Tibial nerve (tissue), 4 donors: Measurements from ENCODE around the gene GABPA. TPM values are rescaled to one million over a fixed set of nuclear protein-coding genes. Genes with fewer than 3 reads are reported as not detected.
"Not testable (repeated sequence)": the region's sequence is repeated elsewhere in the genome, so short reads cannot be mapped to it uniquely, and the experiment has no call there.

Experiments
- DNase-seq, 2 donors: peaks; one replicate each; pipeline ENCODE4 v3.0.0-alpha.2; 2019; ENCODE audit warnings: low spot score in 2 of 2
- H3K27ac ChIP-seq, 4 donors: fragments of 200-600 bp; sonication (generic) in 3 of 4; one replicate each; pipeline ENCODE4 v1.5.1; 2017 to 2019; ENCODE audit warnings: mild to moderate bottlenecking in 1 of 4
- H3K27me3 ChIP-seq, 2 donors: fragments of 200-600 bp; sonication (generic) in 1 of 2; one replicate each; pipeline versions ENCODE4 v1.5.1 to v1.6.0; 2017 to 2019
- H3K36me3 ChIP-seq, 3 donors: fragments of 200-600 bp; sonication (generic); one replicate each; pipeline ENCODE4 v1.5.1; 2018 to 2019
- H3K4me1 ChIP-seq, 4 donors: fragments of 200-600 bp; sonication (generic) in 3 of 4; one replicate each; pipeline ENCODE4 v1.5.1; 2017 to 2019
- H3K4me3 ChIP-seq, 4 donors: fragments of 200-600 bp; sonication (generic) in 3 of 4; one replicate each; pipeline ENCODE4 v1.5.1; 2017 to 2019; ENCODE audit warnings: mild to moderate bottlenecking in 1 of 4, moderate library complexity in 1 of 4
- H3K9me3 ChIP-seq, 4 donors: fragments of 200-600 bp; sonication (generic) in 3 of 4; one replicate each; pipeline ENCODE4 v1.5.1; 2017 to 2019
- EP300 ChIP-seq, 2 donors: sonication (generic); formaldehyde crosslinking; IDR thresholded peaks; one replicate each; pipeline ENCODE4 v1.6.1; 2017; ENCODE audit warnings: antibody characterized with exemption in 2 of 2, mild to moderate bottlenecking in 1 of 2
- POLR2A ChIP-seq, 2 donors: fragments of 450-650 bp; IDR thresholded peaks; one replicate each; pipeline ENCODE4 v1.6.1; 2017; ENCODE audit warnings: antibody characterized with exemption in 2 of 2, mild to moderate bottlenecking in 2 of 2, moderate library complexity in 2 of 2
- WGBS, 2 donors: methylation state at CpG; one replicate each; pipeline ENCODE4 v1.1.5; 2018; 5-methylcytosine and 5-hydroxymethylcytosine counted together
- total RNA-seq, 4 donors: library from RNA; depleted of rRNA; stranded (reverse); fragments of >200 nt; gene quantifications; one replicate each; pipeline ENCODE4 v1.1.0, GENCODE V29; 2016
- TF ChIP-seq, protein P1 (sequence below), 5 experiments: fragments of 200-600 bp in 3 of 5; fragments of 450-650 bp in 2 of 5; sonication (generic) in 3 of 5; IDR thresholded peaks; one replicate each; pipeline ENCODE4 v1.5.1; 2016 to 2019; ENCODE audit warnings: antibody characterized with exemption in 5 of 5, mild to moderate bottlenecking in 3 of 5, moderate library complexity in 2 of 5

Gene GABPA
- total RNA-seq, 4 donors from 2014 or later: 17.4 to 24.3 (median 19.9) TPM

GRCh38 chr21:25700741-25701140 is 34.0 kb upstream of the GABPA start:
- no peak for DNase-seq
- Histone ChIP-seq H3K4me3 (no peak overlapping the region), H3K36me3 (peaks cover 0 to 13% (median 0%) of the 10 kb centered on the region in 3 donors), H3K4me1 (no peaks in the 10 kb centered on the region), H3K27ac (no peak overlapping the region), H3K27me3 (no peaks in the 10 kb centered on the region), H3K9me3 (no peaks in the 10 kb centered on the region)
- no peak for TF ChIP-seq EP300 (IDR thresholded peaks at IDR 0.05)
- TF ChIP-seq, protein P1, sequence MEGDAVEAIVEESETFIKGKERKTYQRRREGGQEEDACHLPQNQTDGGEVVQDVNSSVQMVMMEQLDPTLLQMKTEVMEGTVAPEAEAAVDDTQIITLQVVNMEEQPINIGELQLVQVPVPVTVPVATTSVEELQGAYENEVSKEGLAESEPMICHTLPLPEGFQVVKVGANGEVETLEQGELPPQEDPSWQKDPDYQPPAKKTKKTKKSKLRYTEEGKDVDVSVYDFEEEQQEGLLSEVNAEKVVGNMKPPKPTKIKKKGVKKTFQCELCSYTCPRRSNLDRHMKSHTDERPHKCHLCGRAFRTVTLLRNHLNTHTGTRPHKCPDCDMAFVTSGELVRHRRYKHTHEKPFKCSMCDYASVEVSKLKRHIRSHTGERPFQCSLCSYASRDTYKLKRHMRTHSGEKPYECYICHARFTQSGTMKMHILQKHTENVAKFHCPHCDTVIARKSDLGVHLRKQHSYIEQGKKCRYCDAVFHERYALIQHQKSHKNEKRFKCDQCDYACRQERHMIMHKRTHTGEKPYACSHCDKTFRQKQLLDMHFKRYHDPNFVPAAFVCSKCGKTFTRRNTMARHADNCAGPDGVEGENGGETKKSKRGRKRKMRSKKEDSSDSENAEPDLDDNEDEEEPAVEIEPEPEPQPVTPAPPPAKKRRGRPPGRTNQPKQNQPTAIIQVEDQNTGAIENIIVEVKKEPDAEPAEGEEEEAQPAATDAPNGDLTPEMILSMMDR (IDR thresholded peaks at IDR 0.05): no peak
- no peak for TF ChIP-seq POLR2A (IDR thresholded peaks at IDR 0.05)
- 94 to 100% methylated on average over 1 of the region's 1 CpG for WGBS, 2 donors

GRCh38 chr21:25701529-25701928 is 33.2 kb upstream of the GABPA start:
- H3K36me3 ChIP-seq: peaks cover 0 to 15% (median 0%) of the 10 kb centered on the region in 3 donors

GRCh38 chr21:25708467-25709065 is 26.2 kb upstream of the GABPA start:
- Histone ChIP-seq H3K36me3 (peaks cover 0 to 23% (median 0%) of the 10 kb centered on the region in 3 donors), H3K9me3 (no peaks in the 10 kb centered on the region), H3K4me3 (no peak overlapping the region), H3K27me3 (no peaks in the 10 kb centered on the region), H3K4me1 (no peaks in the 10 kb centered on the region), H3K27ac (no peak overlapping the region)
- TF ChIP-seq EP300 (IDR thresholded peaks at IDR 0.05) (no peak), POLR2A (IDR thresholded peaks at IDR 0.05) (no peak)
- TF ChIP-seq, protein P1 (IDR thresholded peaks at IDR 0.05): peak; percentile 67 to 83 (median 71)
- peak; percentile 16 to 79 for DNase-seq
- WGBS, 2 donors: 53 to 60% methylated on average over 7 of the region's 7 CpGs

More at GRCh38 chr21:25701529-25701928, 33.2 kb upstream of the GABPA start:
- H3K4me3 ChIP-seq: no peak overlapping the region
- H3K4me1 ChIP-seq: no peaks in the 10 kb centered on the region
- H3K27ac ChIP-seq: peak overlapping the region in 1 of 4 donors; percentile 23
- TF ChIP-seq POLR2A (IDR thresholded peaks at IDR 0.05): no peak
- TF ChIP-seq, protein P1 (IDR thresholded peaks at IDR 0.05): no peak
- TF ChIP-seq EP300 (IDR thresholded peaks at IDR 0.05): no peak
- WGBS, 2 donors: 55% methylated on average over 4 of the region's 4 CpGs
- no peaks in the 10 kb centered on the region for H3K27me3 ChIP-seq
- H3K9me3 ChIP-seq: no peaks in the 10 kb centered on the region
- no peak for DNase-seq

DNA sequence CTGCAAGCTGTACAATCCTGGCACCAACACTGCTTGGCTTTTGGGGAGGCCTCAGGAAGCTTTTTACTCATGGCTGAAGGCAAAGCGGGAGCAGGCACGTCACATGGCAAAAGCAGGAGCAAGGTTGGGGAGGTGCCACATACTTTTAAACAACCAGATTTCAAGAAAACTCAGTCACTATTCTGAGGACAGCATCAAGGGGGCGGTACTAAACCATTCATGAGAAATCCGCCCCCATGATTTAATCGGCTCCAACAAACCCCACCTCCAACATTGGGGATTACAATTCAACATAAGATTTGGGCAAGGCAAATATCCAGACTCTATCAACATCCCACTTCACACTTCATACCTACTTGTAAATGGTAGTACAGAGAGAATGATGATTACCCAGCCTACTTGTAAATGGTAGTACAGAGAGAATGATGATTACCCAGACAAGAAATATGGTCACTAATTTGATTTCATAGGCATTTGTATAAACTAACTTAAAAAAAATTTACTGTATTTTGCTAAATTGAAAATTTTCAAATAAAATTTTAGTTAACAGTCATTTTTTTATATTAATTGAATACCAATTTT is 25.0 kb upstream of the GABPA start:
- Histone ChIP-seq H3K27me3 (no peaks in the 10 kb centered on the region), H3K4me1 (no peaks in the 10 kb centered on the region), H3K4me3 (no peak overlapping the region), H3K9me3 (no peaks in the 10 kb centered on the region), H3K36me3 (peaks cover 0 to 34% (median 0%) of the 10 kb centered on the region in 3 donors), H3K27ac (no peak overlapping the region)
- TF ChIP-seq POLR2A (IDR thresholded peaks at IDR 0.05) (no peak), EP300 (IDR thresholded peaks at IDR 0.05) (no peak)
- TF ChIP-seq, protein P1 (IDR thresholded peaks at IDR 0.05): no peak
- WGBS, 2 donors: 80% methylated on average over 5 of the region's 5 CpGs
- no peak for DNase-seq

DNA sequence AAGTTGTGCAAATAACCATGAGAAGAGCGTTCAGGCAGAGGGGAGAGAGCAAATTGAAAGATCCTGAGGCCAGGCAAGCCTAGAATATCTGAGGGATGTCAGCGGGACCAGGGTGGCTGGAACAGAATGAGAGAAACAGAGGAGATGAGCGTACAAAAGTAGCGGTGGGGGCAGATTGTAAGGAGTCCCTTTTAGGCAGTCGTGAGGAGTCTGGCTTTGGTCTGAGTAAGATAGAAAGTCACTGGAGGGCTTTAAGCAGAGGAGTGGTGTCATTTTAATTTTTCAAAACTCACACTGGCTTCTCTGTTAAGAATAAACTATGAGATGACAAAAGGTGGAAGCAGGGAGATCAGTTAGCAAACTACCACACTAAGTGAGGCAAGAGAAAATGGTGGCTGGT is 24.2 kb upstream of the GABPA start:
- H3K4me3 ChIP-seq: no peak overlapping the region
- H3K36me3 ChIP-seq: peaks cover 0 to 42% (median 0%) of the 10 kb centered on the region in 3 donors
- no peaks in the 10 kb centered on the region for H3K4me1 ChIP-seq
- no peaks in the 10 kb centered on the region for H3K27me3 ChIP-seq
- 90% methylated on average over 5 of the region's 5 CpGs for WGBS, 2 donors
- no peaks in the 10 kb centered on the region for H3K9me3 ChIP-seq
- no peak for DNase-seq
- no peak for TF ChIP-seq POLR2A (IDR thresholded peaks at IDR 0.05)
- TF ChIP-seq, protein P1 (IDR thresholded peaks at IDR 0.05): no peak
- TF ChIP-seq EP300 (IDR thresholded peaks at IDR 0.05): no peak
- no peak overlapping the region for H3K27ac ChIP-seq

- H3K4me3 ChIP-seq, DNase-seq, H3K4me1 ChIP-seq, H3K27ac ChIP-seq, H3K27me3 ChIP-seq, H3K9me3 ChIP-seq: not testable (repeated sequence)
- WGBS, 2 donors: 96 to 99% methylated on average over 10 of the region's 10 CpGs
- peaks cover 0 to 37% (median 0%) of the 10 kb centered on the region in 3 donors for H3K36me3 ChIP-seq
Measured at GRCh38 chr21:25714066-25714465, 20.7 kb upstream of the GABPA start.
